Measurements from ENCODE around the gene HMX3.
A peak's percentile ranks its signal among the peaks of the same experiment; 100 is the strongest.

HMX3 gene

DNA sequence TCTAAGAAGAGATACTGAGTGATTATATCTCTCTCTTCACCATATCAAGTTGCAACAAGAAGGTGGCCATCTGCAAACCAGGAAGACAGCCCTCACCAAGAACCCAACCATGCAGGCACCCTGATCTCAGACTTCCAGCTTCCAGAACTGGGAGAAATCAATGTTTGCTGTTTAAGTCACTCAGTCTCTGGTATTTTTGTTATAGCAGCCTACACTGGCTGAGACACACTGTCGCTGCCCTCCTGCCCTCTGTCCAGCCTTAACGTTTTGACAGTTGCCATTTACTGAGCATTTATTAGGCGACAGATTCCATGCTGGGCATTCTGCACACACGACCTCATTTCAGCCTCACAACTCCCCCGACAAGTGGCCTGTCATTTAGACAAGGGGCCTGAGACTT, 9.5 kb upstream of the HMX3 start:
- Histone ChIP-seq H3K9me3 (ENCODE audit: insufficient read depth, low read length) (no peaks in the 10 kb centered on the region), H4K20me1 (ENCODE audit: low read depth, low read length) (no peaks in the 10 kb centered on the region), H3K9me2 (replicated peaks; ENCODE audit: insufficient read depth, low read length) (no peaks in the 10 kb centered on the region), H3K4me2 (ENCODE audit: low read depth, low read length, poor library complexity, severe bottlenecking) (no peak overlapping the region), H3K36me3 (ENCODE audit: low read length) (no peaks in the 10 kb centered on the region), H3K27me3 (ENCODE audit: low read length) (no peaks in the 10 kb centered on the region), H3K27ac (ENCODE audit: low read depth, low read length) (no peak overlapping the region), H3K9ac (ENCODE audit: low read length) (no peak overlapping the region), H3F3A (ENCODE audit: insufficient read depth) (no peaks in the 10 kb centered on the region), H3K79me2 (ENCODE audit: insufficient read depth, low read length) (no peaks in the 10 kb centered on the region), H2AFZ (ENCODE audit: low read depth, low read length, severe bottlenecking) (no peak overlapping the region), H3K4me3 (ENCODE audit: insufficient read depth, low read length, poor library complexity, severe bottlenecking) (no peak overlapping the region)
- TF ChIP-seq, protein P1, sequence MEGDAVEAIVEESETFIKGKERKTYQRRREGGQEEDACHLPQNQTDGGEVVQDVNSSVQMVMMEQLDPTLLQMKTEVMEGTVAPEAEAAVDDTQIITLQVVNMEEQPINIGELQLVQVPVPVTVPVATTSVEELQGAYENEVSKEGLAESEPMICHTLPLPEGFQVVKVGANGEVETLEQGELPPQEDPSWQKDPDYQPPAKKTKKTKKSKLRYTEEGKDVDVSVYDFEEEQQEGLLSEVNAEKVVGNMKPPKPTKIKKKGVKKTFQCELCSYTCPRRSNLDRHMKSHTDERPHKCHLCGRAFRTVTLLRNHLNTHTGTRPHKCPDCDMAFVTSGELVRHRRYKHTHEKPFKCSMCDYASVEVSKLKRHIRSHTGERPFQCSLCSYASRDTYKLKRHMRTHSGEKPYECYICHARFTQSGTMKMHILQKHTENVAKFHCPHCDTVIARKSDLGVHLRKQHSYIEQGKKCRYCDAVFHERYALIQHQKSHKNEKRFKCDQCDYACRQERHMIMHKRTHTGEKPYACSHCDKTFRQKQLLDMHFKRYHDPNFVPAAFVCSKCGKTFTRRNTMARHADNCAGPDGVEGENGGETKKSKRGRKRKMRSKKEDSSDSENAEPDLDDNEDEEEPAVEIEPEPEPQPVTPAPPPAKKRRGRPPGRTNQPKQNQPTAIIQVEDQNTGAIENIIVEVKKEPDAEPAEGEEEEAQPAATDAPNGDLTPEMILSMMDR (IDR thresholded peaks at IDR 0.05; ENCODE audit: insufficient read depth, low read length, poor library complexity, severe bottlenecking): no peak
- TF ChIP-seq EZH2phosphoT487 (conservative IDR thresholded peaks at IDR 0.05; ENCODE audit: low read length): no peak

DNA sequence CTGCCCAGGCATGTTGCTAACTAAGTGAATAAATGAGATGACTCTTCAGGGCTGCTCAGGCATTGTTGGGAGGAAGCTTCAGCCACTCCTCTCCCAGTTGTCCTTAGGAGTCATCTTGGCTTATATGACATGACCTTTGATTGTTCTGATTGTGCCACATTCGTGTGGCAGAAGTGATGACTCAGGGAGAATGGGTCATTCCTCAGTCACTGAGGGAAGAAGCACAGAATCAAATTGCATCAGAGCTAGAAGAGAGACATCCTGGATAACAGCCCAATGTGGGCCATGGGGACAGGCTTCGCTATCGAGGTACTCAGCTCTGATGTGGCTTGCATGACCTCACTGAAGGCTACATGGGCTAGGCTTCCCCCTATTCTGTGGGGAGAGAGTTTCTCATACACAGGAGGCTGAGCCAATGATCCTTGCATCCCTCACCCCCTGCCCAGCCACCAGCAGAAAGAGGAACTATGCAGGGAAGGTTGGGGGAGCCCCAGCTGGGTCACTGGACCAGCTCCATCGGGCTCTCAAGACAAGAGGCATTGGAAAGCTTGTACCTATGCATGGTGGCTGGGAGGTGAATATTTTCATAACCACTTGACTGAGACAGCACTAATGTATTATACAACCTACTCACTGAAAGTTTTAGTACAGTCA, 6.0 kb upstream of the HMX3 start:
- TF ChIP-seq, protein P1 (IDR thresholded peaks at IDR 0.05; ENCODE audit: insufficient read depth, low read length, poor library complexity, severe bottlenecking): no peak
- TF ChIP-seq EZH2phosphoT487 (conservative IDR thresholded peaks at IDR 0.05; ENCODE audit: low read length): no peak
- Histone ChIP-seq H3K79me2 (ENCODE audit: insufficient read depth, low read length) (no peaks in the 10 kb centered on the region), H3F3A (ENCODE audit: insufficient read depth) (no peaks in the 10 kb centered on the region), H3K4me2 (ENCODE audit: low read depth, low read length, poor library complexity, severe bottlenecking) (no peak overlapping the region), H3K27ac (ENCODE audit: low read depth, low read length) (no peak overlapping the region), H3K4me3 (ENCODE audit: insufficient read depth, low read length, poor library complexity, severe bottlenecking) (no peak overlapping the region), H3K9ac (ENCODE audit: low read length) (no peak overlapping the region), H3K9me2 (replicated peaks; ENCODE audit: insufficient read depth, low read length) (no peaks in the 10 kb centered on the region), H3K36me3 (ENCODE audit: low read length) (no peaks in the 10 kb centered on the region), H2AFZ (ENCODE audit: low read depth, low read length, severe bottlenecking) (no peak overlapping the region), H3K9me3 (ENCODE audit: insufficient read depth, low read length) (no peaks in the 10 kb centered on the region), H4K20me1 (ENCODE audit: low read depth, low read length) (no peaks in the 10 kb centered on the region), H3K27me3 (ENCODE audit: low read length) (no peaks in the 10 kb centered on the region)

DNA sequence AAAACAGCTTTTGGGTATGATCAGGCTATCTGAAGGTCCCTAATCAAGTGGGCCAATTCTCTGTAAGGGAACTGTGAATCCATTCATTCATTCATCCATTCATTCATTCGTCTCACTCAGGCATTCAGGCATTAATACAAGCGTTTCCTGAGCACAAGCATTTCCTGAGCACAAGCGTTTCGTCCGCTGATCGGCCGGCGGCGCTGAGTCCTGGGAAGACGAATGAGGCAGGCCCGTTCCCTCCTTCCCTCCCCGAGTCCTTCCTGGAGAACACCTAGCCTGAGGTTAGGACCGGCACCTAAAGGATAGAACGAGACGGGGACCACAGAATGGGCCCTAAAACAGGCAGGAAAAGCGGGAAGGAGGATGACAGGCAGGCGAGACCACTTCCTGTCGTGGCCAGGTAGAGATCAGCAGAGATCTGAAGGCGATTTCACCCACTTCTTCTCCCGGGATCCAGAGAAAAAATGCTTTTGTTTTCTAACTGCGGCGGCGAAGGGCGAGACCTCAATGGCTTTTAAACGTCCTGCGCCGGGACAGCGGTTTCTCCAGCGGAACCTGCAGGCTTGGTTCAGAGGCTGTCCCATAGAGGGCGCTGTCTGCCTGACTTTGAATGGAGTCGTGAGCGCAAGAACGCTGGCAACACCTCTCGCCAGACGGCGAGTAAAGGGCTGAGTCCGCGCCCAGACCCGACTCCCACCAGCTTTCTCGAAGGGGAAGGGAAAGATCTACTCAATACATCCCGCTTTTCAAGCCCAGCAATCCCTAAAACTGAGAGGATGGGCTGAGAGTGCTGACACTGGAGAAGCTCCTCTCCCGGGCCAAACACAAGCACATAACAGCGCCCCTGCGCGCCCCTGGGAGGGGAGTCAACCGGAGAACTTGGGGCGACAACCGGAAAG, 2.9 kb upstream of the HMX3 start:
- TF ChIP-seq, protein P1 (IDR thresholded peaks at IDR 0.05; ENCODE audit: insufficient read depth, low read length, poor library complexity, severe bottlenecking): peak; percentile 76
- TF ChIP-seq EZH2phosphoT487 (conservative IDR thresholded peaks at IDR 0.05; ENCODE audit: low read length): no peak
- H3K4me2 ChIP-seq (ENCODE audit: low read depth, low read length, poor library complexity, severe bottlenecking): no peak overlapping the region
- H3K9ac ChIP-seq (ENCODE audit: low read length): no peak overlapping the region
- H3K27me3 ChIP-seq (ENCODE audit: low read length): no peaks in the 10 kb centered on the region
- no peak overlapping the region for H2AFZ ChIP-seq (ENCODE audit: low read depth, low read length, severe bottlenecking)
- no peaks in the 10 kb centered on the region for H3K36me3 ChIP-seq (ENCODE audit: low read length)
- no peak overlapping the region for H3K4me3 ChIP-seq (ENCODE audit: insufficient read depth, low read length, poor library complexity, severe bottlenecking)
- no peak overlapping the region for H3K27ac ChIP-seq (ENCODE audit: low read depth, low read length)
- H3F3A ChIP-seq (ENCODE audit: insufficient read depth): no peaks in the 10 kb centered on the region
- H3K9me2 ChIP-seq (replicated peaks; ENCODE audit: insufficient read depth, low read length): no peaks in the 10 kb centered on the region
- no peaks in the 10 kb centered on the region for H4K20me1 ChIP-seq (ENCODE audit: low read depth, low read length)
- H3K79me2 ChIP-seq (ENCODE audit: insufficient read depth, low read length): no peaks in the 10 kb centered on the region
- no peaks in the 10 kb centered on the region for H3K9me3 ChIP-seq (ENCODE audit: insufficient read depth, low read length)
